Skeletal muscle tissue (tissue), 4 donors: ENCODE data around the gene MAD1L1. TPM values are rescaled to one million over a fixed set of nuclear protein-coding genes. Genes with fewer than 3 reads are reported as not detected.

Source experiments
- H3K27ac ChIP-seq: one replicate; pipeline ENCODE4 v1.7.0; 2013; ENCODE audit warnings: mild to moderate bottlenecking, low read depth, low read length, inconsistent platforms
- H3K27me3 ChIP-seq, 3 donors: one replicate each; pipeline ENCODE4 v1.7.0; 2013; ENCODE audit warnings: low read length in 3 of 3; ENCODE audit not compliant: control insufficient read depth in 3 of 3, insufficient read depth in 3 of 3
- H3K36me3 ChIP-seq, 3 donors: one replicate each; pipeline ENCODE4 v1.7.0; 2013; ENCODE audit warnings: low read length in 3 of 3; ENCODE audit not compliant: control insufficient read depth in 3 of 3, insufficient read depth in 3 of 3
- H3K4me1 ChIP-seq, 3 donors: one replicate each; pipeline ENCODE4 v1.7.0; 2013; ENCODE audit warnings: low read length in 3 of 3, mild to moderate bottlenecking in 3 of 3; ENCODE audit not compliant: control insufficient read depth in 3 of 3, insufficient read depth in 3 of 3
- H3K4me3 ChIP-seq, 3 donors: one replicate each; pipeline ENCODE4 v1.7.0; 2013; ENCODE audit warnings: low read length in 3 of 3
- H3K9ac ChIP-seq, 3 donors: one replicate each; pipeline ENCODE4 v1.7.0; 2013; ENCODE audit warnings: low read length in 3 of 3, mild to moderate bottlenecking in 3 of 3, moderate library complexity in 2 of 3, low read depth in 1 of 3
- H3K9me3 ChIP-seq, 3 donors: one replicate each; pipeline ENCODE4 v1.7.0; 2013; ENCODE audit warnings: low read length in 3 of 3; ENCODE audit not compliant: control insufficient read depth in 3 of 3
- total RNA-seq: library from RNA; depleted of rRNA; stranded (reverse); fragments of >200 nt; gene quantifications from one replicate; pipeline ENCODE4 v1.2.3, GENCODE V29; 2014
- donor health status: Osteomylitis.

The MAD1L1 gene
- total RNA-seq, 1 donor from 2014 or later = 42.3 TPM

GRCh38 chr7:1918881-1919525 lies 313.7 kb downstream of the MAD1L1 start:
- no peaks in the 10 kb centered on the region for H3K9me3 ChIP-seq
- H3K9ac ChIP-seq = peak overlapping the region in 1 of 3 donors; percentile 8
- H3K4me3 ChIP-seq = no peak overlapping the region
- H3K27me3 ChIP-seq = no peaks in the 10 kb centered on the region
- H3K27ac ChIP-seq = no peak overlapping the region
- no peaks in the 10 kb centered on the region for H3K36me3 ChIP-seq
- peaks cover 15 to 44% (median 30%) of the 10 kb centered on the region in 3 donors for H3K4me1 ChIP-seq

DNA sequence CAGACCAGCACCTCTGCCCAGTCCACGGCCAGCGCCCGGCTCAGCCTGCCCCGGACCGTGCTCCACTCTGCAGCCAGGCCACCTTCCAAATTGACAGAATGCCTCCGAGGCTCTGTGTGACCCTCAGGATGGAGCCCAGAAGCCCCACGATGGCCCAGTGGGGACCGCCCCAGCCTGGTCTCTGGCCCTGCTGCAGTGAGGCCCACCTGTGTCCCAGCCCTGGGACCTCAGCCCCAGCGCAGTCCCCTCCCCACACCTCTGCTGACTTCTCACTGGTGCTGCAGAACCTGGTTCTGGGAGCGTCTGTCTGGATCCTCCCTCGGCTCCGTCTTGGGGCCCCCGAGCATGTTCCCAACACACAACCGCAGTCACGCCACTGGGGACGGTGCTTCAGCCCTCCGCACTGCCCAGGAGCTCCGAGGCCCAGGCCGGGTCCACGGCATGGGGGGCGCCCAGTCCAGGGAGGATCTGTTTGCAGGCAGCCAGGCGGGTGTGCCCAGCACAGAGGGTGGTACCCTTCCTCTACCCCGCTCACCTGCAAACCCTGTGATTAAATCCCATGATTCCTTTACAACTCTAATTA lies 314.6 kb downstream of the MAD1L1 start:
- no peak overlapping the region for H3K4me3 ChIP-seq
- H3K9me3 ChIP-seq = no peaks in the 10 kb centered on the region
- H3K4me1 ChIP-seq = peaks cover 15 to 52% (median 37%) of the 10 kb centered on the region in 3 donors
- H3K27me3 ChIP-seq = no peaks in the 10 kb centered on the region
- H3K9ac ChIP-seq = no peak overlapping the region
- H3K27ac ChIP-seq = no peak overlapping the region
- no peaks in the 10 kb centered on the region for H3K36me3 ChIP-seq

GRCh38 chr7:1917221-1918062 lies 315.3 kb downstream of the MAD1L1 start:
- peaks cover 15 to 56% (median 40%) of the 10 kb centered on the region in 3 donors for H3K4me1 ChIP-seq
- H3K36me3 ChIP-seq = no peaks in the 10 kb centered on the region
- no peak overlapping the region for H3K9ac ChIP-seq
- no peak overlapping the region for H3K27ac ChIP-seq
- no peaks in the 10 kb centered on the region for H3K27me3 ChIP-seq
- H3K9me3 ChIP-seq = no peaks in the 10 kb centered on the region
- no peak overlapping the region for H3K4me3 ChIP-seq

- Histone ChIP-seq H3K4me1 (peaks cover 15 to 59% (median 40%) of the 10 kb centered on the region in 3 donors), H3K9ac (no peak overlapping the region)
Measured at GRCh38 chr7:1916601-1916970, 316.2 kb downstream of the MAD1L1 start.

DNA sequence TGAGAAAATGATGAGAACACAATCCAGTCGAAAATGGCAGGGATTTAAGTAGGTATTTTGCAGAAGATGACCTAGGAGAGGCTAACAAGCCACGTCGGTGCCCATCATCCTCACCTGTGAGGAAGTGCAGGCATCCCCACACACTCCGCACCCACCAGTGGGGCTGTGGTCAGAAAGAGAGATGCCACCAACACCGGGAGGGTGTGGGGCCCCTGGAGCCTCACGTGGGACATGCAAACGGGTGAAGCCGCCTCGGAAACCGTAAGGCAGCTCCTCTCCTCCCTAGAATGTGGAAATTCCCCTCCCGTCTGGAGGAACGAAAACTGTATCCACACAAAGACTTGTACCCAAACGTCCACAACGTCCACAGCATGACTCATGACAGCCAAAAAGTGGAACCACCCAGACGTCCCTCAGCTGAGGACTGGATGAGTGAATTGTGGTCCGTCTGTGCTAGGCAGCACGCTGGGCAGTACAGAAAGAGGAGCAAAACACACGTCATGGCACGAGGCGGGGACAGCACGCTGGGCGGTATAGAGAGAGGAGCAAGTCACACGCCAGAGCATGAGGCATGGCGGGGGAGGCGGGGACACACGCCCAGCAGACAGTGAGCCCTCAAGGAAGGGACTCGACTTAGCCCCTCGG lies 316.7 kb downstream of the MAD1L1 start:
- Histone ChIP-seq H3K4me3 (no peak overlapping the region), H3K27me3 (no peaks in the 10 kb centered on the region), H3K4me1 (peaks cover 15 to 59% (median 40%) of the 10 kb centered on the region in 3 donors), H3K27ac (no peak overlapping the region), H3K36me3 (no peaks in the 10 kb centered on the region), H3K9ac (no peak overlapping the region), H3K9me3 (no peaks in the 10 kb centered on the region)

More at GRCh38 chr7:1916601-1916970, 316.2 kb downstream of the MAD1L1 start:
- Histone ChIP-seq H3K9me3 (no peaks in the 10 kb centered on the region), H3K36me3 (no peaks in the 10 kb centered on the region), H3K4me3 (no peak overlapping the region), H3K27me3 (no peaks in the 10 kb centered on the region), H3K27ac (no peak overlapping the region)

DNA sequence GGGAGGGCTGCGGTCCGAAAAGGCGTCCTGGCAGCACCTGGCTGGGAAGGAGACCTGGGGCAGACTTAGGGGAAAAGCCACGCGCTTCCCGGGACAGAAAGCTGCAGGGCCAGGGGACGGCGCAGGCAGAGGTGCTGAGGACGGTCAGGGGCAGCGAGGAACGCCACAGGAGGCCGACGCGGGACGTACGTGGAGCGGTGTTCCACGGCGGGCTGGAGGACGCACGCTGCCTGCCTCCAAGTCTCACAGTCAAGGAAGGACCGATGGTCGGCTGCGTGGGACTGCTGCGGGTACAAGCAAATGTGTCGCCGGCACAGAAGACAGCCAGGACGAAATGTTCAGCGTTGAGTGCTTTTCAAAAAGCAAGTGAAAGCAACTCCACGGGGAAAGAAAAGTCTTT lies 317.4 kb downstream of the MAD1L1 start:
- Histone ChIP-seq H3K27me3 (no peaks in the 10 kb centered on the region), H3K9me3 (no peaks in the 10 kb centered on the region), H3K27ac (no peak overlapping the region), H3K36me3 (no peaks in the 10 kb centered on the region), H3K9ac (no peak overlapping the region), H3K4me1 (peaks cover 13 to 53% (median 40%) of the 10 kb centered on the region in 3 donors), H3K4me3 (no peak overlapping the region)

GRCh38 chr7:1914743-1915142 lies 318.0 kb downstream of the MAD1L1 start:
- Histone ChIP-seq H3K4me1 (peaks cover 9 to 48% (median 35%) of the 10 kb centered on the region in 3 donors), H3K9me3 (no peaks in the 10 kb centered on the region), H3K36me3 (no peaks in the 10 kb centered on the region), H3K9ac (no peak overlapping the region), H3K27ac (no peak overlapping the region), H3K27me3 (no peaks in the 10 kb centered on the region), H3K4me3 (no peak overlapping the region)

DNA sequence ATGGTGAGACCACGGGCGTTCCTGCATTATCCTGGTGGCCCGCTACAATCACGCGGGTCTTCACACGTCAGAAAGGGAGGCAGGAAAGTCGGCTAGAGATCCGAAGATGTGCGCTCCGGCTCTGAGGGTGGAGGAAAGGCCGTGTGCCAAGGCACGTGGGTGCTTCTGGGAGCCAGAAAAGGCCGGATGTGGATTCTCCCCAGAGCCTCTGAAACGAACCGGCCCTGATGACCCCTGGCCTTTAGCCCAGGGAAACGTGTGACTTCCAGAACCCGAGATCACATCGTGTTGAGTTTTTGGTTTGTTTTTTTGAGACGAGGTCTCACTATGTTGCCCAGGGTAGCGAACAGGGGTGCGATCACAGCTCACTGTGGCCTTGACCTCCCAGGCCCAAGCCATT lies 318.4 kb downstream of the MAD1L1 start:
- H3K4me3 ChIP-seq = peak overlapping the region in 2 of 3 donors; percentile 9 to 45
- H3K9ac ChIP-seq = peak overlapping the region in 1 of 3 donors; percentile 33
- H3K27me3 ChIP-seq = no peaks in the 10 kb centered on the region
- H3K36me3 ChIP-seq = no peaks in the 10 kb centered on the region
- H3K27ac ChIP-seq = peak overlapping the region; percentile 29
- H3K9me3 ChIP-seq = no peaks in the 10 kb centered on the region
- peaks cover 6 to 44% (median 31%) of the 10 kb centered on the region in 3 donors for H3K4me1 ChIP-seq

GRCh38 chr7:1913466-1914282 lies 319.1 kb downstream of the MAD1L1 start:
- peak overlapping the region in 1 of 3 donors; percentile 33 for H3K9ac ChIP-seq
- H3K4me1 ChIP-seq = peaks cover 6 to 39% (median 26%) of the 10 kb centered on the region in 3 donors
- H3K9me3 ChIP-seq = no peaks in the 10 kb centered on the region
- H3K4me3 ChIP-seq = peak overlapping the region in 2 of 3 donors; percentile 9 to 45
- H3K27me3 ChIP-seq = no peaks in the 10 kb centered on the region
- no peaks in the 10 kb centered on the region for H3K36me3 ChIP-seq
- H3K27ac ChIP-seq = peak overlapping the region; percentile 29
